Measurements from ENCODE around the gene CSTF2.

- no peak for TF ChIP-seq POLR2A (IDR thresholded peaks at IDR 0.05; ENCODE audit: low read length)
- TF ChIP-seq GATA1 (IDR thresholded peaks at IDR 0.05; ENCODE audit: low read depth, low read length) = no peak
Measured at GRCh38 chrX:100850317-100850716, 30.1 kb downstream of the CSTF2 start.
